GM18873 (cell line): ENCODE measurements around the gene NOP56.
A peak's percentile ranks its signal among the peaks of the same experiment; 100 is the strongest.

ENCODE experiments used
- ATAC-seq: cut with Tn5 transposase; IDR thresholded peaks from one replicate; pipeline ENCODE4 v1.9.1; 2021; ENCODE audit warnings: mild to moderate bottlenecking, moderate library complexity, moderate number of reproducible peaks; ENCODE audit not compliant: unreplicated experiment, low FRiP score

NOP56 gene, protein sequence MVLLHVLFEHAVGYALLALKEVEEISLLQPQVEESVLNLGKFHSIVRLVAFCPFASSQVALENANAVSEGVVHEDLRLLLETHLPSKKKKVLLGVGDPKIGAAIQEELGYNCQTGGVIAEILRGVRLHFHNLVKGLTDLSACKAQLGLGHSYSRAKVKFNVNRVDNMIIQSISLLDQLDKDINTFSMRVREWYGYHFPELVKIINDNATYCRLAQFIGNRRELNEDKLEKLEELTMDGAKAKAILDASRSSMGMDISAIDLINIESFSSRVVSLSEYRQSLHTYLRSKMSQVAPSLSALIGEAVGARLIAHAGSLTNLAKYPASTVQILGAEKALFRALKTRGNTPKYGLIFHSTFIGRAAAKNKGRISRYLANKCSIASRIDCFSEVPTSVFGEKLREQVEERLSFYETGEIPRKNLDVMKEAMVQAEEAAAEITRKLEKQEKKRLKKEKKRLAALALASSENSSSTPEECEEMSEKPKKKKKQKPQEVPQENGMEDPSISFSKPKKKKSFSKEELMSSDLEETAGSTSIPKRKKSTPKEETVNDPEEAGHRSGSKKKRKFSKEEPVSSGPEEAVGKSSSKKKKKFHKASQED

GRCh38 chr20:2651772-2652723 is at the start of gene NOP56:
Gene NOP56, plus strand, starts transcription at chr20:2652632. Its CDS starts 29 bp downstream, at chr20:2652661.
- ATAC-seq = peak; percentile 65

- no peak for ATAC-seq
These were observed 49.7 kb upstream of the NOP56 start for GRCh38 chr20:2602746-2603145.

- no peak for ATAC-seq
These were observed 48.5 kb upstream of the NOP56 start for GRCh38 chr20:2603816-2604505.

DNA sequence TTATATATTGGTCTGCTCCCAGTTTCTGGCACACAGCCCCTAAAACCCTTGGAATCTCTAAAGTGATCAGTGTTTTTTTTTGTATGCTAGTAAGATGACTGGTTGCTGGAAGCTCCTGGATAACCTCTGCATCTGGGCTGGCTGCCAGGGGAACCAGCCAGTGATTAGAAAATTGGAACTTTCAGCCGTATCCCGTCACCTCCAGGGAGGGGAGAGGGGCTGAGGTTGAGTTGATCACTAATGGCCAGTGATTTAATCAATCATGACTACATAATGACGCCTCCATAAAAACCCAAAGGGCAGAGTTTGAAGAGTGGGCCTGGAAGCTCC is 48.0 kb upstream of the NOP56 start:
- ATAC-seq = no peak

- ATAC-seq = no peak
These were observed 45.9 kb upstream of the NOP56 start for GRCh38 chr20:2606507-2607006.

GRCh38 chr20:2610326-2610725 is 42.1 kb upstream of the NOP56 start:
- ATAC-seq = no peak

- no peak for ATAC-seq
These were observed 41.3 kb upstream of the NOP56 start for GRCh38 chr20:2610941-2611720.

DNA sequence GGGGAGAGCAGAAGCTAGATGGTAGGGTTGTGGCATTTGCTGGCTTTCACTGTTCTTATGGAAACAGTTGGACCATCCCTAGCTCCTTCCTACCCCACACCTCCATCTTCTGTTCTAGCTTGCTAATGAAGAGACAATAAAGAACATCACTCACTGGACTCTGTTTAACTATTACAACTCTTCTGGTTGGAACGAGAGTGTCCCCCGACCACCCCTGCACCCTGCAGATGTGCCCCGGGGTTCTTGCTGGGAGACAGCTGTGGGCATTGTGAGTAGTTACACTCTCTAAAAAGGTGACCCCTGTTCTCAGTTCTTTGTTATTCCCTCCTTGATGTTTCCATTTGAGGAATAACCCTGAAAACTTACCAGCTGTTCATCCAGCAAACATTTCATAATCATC is 40.4 kb upstream of the NOP56 start:
- no peak for ATAC-seq

DNA sequence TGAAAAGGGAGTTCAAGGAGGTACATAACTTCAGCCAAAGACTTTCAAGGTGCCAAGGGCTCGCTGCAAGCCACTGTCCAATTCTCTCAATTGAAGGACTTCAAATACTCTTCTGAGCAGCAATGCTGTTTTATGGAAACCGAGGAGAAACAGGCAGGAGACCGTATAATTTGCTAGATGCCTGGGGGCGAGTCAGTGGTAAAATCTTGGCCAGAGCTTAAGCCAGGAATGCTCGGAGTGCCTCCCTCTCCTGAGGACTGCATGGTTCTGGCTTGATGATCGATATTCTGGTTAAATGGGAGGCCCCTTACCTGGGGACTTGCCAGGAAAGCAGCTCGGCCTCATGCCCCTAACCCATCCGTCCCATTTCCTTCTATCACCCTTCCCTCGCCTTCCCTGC is 35.8 kb upstream of the NOP56 start:
- no peak for ATAC-seq

DNA sequence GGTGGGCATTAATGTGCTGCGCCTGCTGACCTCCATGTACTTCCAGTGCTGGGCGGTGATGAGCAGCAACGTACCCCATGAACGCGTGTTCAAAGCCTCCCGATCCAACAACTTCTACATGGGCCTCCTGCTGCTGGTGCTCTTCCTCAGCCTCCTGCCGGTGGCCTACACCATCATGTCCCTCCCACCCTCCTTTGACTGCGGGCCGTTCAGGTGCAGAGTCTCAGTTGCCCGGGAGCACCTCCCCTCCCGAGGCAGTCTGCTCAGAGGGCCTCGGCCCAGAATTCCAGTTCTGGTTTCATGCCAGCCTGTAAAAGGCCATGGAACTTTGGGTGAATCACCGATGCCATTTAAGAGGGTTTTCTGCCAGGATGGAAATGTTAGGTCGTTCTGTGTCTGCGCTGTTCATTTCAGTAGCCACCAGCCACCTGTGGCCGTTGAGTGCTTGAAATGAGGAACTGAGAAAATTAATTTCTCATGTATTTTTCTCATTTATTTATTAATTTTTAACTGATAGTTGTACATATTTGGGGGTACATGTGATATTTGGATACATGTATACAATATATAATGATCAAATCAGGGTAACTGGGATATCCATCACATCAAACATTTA is 35.2 kb upstream of the NOP56 start:
- ATAC-seq = no peak

- no peak for ATAC-seq
These were observed 33.6 kb upstream of the NOP56 start for GRCh38 chr20:2618815-2619214.

DNA sequence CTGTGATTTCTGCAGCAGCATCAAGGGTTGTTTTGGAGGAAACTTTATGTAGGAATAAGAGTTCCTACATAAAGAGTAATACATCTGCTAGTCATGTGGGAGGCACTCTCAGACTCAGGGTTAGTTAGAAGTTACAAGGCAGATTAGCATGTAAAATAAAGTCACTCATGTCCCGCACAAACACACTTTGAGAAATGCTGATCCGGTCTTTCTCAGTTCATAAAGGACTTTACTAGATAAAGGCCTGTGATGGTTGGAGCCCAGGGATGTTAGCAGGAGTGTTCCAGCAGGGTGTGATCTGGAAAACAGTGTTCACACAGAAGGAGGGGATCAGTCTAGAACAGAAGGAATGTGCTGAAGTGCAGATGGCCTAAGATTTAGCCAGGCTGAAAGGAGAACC is 33.1 kb upstream of the NOP56 start:
- ATAC-seq = no peak

- no peak for ATAC-seq
These were observed 32.4 kb upstream of the NOP56 start for GRCh38 chr20:2619961-2620595.

- ATAC-seq = no peak
These were observed 28.2 kb upstream of the NOP56 start for GRCh38 chr20:2624190-2624589.

- no peak for ATAC-seq
These were observed 27.4 kb upstream of the NOP56 start for GRCh38 chr20:2625062-2625461.

DNA sequence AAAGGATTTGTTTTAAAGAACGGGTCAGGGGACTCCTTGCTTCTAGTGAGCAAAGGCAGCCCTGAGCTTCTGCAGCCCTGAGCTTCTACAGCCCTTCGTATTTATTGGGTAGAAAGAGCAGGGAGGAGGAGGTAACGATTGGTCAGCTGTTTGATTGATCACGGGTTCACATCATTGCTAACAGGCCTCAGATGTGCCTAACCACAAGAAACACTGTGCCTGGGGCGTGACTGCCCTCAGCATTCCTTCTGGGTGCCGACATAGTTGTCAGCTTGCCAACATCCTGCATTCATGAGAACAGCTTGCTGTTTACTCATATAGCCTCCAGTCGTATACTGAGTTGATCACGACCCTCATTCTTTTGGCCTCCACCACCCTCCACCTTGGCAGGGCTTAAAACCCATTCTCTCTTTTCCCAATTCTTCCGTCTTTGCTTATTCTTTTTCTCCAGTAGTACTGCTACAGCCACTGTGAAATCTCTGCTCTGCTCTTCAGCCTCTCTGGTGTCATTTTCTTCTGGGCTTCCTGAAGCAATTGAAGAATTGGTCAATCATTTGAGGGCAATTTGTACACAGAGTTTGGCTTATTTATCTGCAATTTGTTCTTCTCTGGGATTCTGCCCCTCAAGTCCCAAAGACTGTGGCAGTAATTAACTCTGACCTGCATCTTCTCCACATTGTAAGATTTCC is 25.4 kb upstream of the NOP56 start:
- ATAC-seq = no peak

GRCh38 chr20:2631228-2631627 is 21.2 kb upstream of the NOP56 start:
- ATAC-seq = no peak

GRCh38 chr20:2633381-2633780 is 19.1 kb upstream of the NOP56 start:
- ATAC-seq = no peak
